ENCODE measurements around the gene MTMR2. TPM values are rescaled to one million over a fixed set of nuclear protein-coding genes. Genes with fewer than 3 reads are reported as not detected.

MTMR2 gene
- total RNA-seq, 4 donors from 2014 or later, result 14.7 to 35.2 (median 18.4) TPM

DNA sequence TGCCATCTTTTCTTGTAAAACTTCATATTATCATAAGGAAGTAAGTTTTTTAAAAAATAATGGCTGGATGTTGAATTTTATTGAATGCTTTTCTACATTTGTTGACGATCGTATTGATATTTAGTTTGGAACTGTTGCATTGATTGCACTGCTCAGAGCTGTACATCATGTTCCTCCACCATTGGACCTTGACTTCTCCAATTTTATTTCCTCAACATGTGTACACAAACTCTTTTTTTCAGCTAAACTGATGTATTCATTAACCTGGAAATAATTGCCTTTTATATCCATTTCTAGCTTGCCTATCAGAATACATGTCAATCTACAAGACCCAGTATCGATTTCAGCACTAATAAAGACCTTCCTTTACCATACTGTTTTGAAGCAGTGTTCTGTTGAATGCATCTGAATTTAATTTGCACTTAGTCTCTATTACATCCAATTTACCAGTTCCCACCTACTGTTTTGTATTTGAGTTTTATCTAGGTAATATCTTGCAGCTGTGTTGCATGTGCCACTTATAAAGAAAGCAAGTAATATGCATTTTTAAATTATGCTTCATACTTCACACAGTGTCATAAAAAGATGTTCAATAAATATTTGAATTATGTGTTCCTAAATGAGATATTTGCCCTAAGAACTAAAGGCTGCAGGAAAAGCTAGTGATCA, 128.1 kb downstream of the MTMR2 start:
- in situ Hi-C loops (cut with MboI; ENCODE audit: low pct_ligation_motif_present in 1 of 4, low pct_unique_long_range_greater_than_20kb in 1 of 4, low sequenced_read_pairs in 3 of 4) (loop anchor here in 1 of 4 donors (25.0 kb wide), 1 partner anchor 1308 kb away; the partner anchor contains the start of genes ANKRD49 and MRE11), intact Hi-C loops (cut with DNase I; ENCODE audit: low total_unique reads) (no loop called here)
- Histone ChIP-seq H3K4me1 (peaks cover 8 to 26% (median 15%) of the 10 kb centered on the region in 4 donors), H3K27me3 (no peaks in the 10 kb centered on the region), H3K4me3 (no peak overlapping the region), H3K9me3 (no peaks in the 10 kb centered on the region), H3K36me3 (peaks cover 0 to 10% (median 4%) of the 10 kb centered on the region in 4 donors), H3K27ac (no peak overlapping the region)
- no peak for TF ChIP-seq POLR2A (IDR thresholded peaks at IDR 0.05)
- no peak for TF ChIP-seq POLR2AphosphoS5 (IDR thresholded peaks at IDR 0.05)
- TF ChIP-seq, protein P1, sequence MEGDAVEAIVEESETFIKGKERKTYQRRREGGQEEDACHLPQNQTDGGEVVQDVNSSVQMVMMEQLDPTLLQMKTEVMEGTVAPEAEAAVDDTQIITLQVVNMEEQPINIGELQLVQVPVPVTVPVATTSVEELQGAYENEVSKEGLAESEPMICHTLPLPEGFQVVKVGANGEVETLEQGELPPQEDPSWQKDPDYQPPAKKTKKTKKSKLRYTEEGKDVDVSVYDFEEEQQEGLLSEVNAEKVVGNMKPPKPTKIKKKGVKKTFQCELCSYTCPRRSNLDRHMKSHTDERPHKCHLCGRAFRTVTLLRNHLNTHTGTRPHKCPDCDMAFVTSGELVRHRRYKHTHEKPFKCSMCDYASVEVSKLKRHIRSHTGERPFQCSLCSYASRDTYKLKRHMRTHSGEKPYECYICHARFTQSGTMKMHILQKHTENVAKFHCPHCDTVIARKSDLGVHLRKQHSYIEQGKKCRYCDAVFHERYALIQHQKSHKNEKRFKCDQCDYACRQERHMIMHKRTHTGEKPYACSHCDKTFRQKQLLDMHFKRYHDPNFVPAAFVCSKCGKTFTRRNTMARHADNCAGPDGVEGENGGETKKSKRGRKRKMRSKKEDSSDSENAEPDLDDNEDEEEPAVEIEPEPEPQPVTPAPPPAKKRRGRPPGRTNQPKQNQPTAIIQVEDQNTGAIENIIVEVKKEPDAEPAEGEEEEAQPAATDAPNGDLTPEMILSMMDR (IDR thresholded peaks at IDR 0.05), result no peak
- no peak for TF ChIP-seq EP300 (IDR thresholded peaks at IDR 0.05; ENCODE audit: low read depth)
- no peak for DNase-seq
- 54 to 63% methylated on average over 3 of the region's 3 CpGs for WGBS, 2 donors (ENCODE audit: low coverage in 1 of 2)

DNA sequence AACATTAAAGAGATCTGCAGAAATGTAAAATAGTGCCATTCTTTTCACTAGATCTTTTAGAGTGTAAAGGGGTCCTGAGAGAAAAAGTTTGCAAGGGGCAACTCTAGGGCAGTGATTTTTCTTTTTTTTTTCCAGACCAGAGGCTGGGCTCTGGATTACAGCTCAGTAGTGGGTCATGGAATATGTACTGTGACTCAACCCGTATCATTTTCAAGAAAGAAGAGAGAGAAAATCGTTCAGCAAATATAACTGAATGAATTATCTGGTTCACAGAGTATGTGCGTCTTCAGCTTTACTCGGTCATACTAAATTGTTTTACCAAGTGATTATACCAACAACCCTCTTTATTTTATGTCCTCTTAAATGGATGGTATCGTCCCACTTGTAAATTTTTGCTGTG, 129.8 kb downstream of the MTMR2 start:
- H3K9me3 ChIP-seq, result no peaks in the 10 kb centered on the region
- H3K4me3 ChIP-seq, result no peak overlapping the region
- TF ChIP-seq, protein P1 (IDR thresholded peaks at IDR 0.05), result no peak
- TF ChIP-seq POLR2A (IDR thresholded peaks at IDR 0.05) (no peak), EP300 (IDR thresholded peaks at IDR 0.05; ENCODE audit: low read depth) (no peak), POLR2AphosphoS5 (IDR thresholded peaks at IDR 0.05) (no peak)
- in situ Hi-C loops (cut with MboI; ENCODE audit: low pct_ligation_motif_present in 1 of 4, low pct_unique_long_range_greater_than_20kb in 1 of 4, low sequenced_read_pairs in 3 of 4), result loop anchor here in 1 of 4 donors (25.0 kb wide), 1 partner anchor 1307 kb away; the partner anchor contains the start of genes ANKRD49 and MRE11
- no peak for DNase-seq
- H3K36me3 ChIP-seq, result no peaks in the 10 kb centered on the region
- intact Hi-C loops (cut with DNase I; ENCODE audit: low total_unique reads), result no loop called here
- H3K27me3 ChIP-seq, result no peaks in the 10 kb centered on the region
- 85 to 91% methylated on average over 4 to 5 of the region's 5 CpGs for WGBS, 2 donors (ENCODE audit: low coverage in 1 of 2)
- H3K27ac ChIP-seq, result no peak overlapping the region
- H3K4me1 ChIP-seq, result peaks cover 8 to 26% (median 15%) of the 10 kb centered on the region in 4 donors

DNA sequence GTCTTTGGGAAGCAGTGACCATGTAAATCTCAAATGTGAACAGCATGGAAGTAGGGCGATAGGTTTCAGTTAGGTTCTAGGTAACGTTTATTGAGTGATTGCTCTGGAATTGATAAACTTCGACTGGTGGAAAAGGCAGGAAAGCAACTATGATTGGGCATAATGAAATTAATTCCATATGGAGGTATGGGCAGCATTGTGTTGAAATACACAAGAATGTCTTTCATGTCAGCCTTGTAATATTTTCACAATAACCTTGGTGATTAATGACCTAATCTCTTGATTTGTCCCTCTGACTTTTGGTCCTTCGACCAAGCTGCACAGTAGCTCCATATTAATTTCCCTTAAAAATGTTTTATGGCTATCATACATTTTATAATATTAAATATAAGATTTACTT, 130.8 kb downstream of the MTMR2 start:
- Histone ChIP-seq H3K4me1 (peaks cover 12 to 34% (median 23%) of the 10 kb centered on the region in 4 donors), H3K27ac (no peak overlapping the region), H3K27me3 (no peaks in the 10 kb centered on the region), H3K9me3 (no peaks in the 10 kb centered on the region), H3K4me3 (no peak overlapping the region), H3K36me3 (no peaks in the 10 kb centered on the region)
- 80 to 91% methylated on average over 4 of the region's 4 CpGs for WGBS, 2 donors (ENCODE audit: low coverage in 1 of 2)
- DNase-seq, result no peak
- no peak for TF ChIP-seq EP300 (IDR thresholded peaks at IDR 0.05; ENCODE audit: low read depth)
- TF ChIP-seq, protein P1 (IDR thresholded peaks at IDR 0.05), result no peak
- in situ Hi-C loops (cut with MboI; ENCODE audit: low pct_ligation_motif_present in 1 of 4, low pct_unique_long_range_greater_than_20kb in 1 of 4, low sequenced_read_pairs in 3 of 4), result loop anchor here in 1 of 4 donors (25.0 kb wide), 1 partner anchor 1306 kb away; the partner anchor contains the start of genes ANKRD49 and MRE11
- intact Hi-C loops (cut with DNase I; ENCODE audit: low total_unique reads), result loop anchor here (1.0 kb wide), 1 partner anchor 31 kb away; no protein-coding TSS in a partner anchor

DNA sequence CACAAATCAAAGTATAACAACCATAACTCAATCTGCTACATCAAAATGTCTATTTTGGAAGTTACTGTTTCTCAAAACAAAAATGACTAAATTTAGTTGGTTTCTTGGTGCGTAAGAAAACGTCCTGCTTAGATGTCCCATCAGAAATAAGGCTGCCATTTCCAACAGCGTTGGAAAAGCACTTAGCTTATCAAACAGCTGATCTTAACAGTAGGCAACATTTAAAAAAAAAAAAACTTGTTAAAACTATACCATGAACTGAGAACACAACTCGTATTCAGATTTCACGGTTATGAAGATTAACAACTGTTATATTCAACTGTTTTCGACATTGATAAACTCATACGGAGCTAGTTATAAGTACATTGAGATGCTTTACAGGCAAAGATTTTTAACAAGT, 131.2 kb downstream of the MTMR2 start:
- WGBS, 2 donors (ENCODE audit: low coverage in 1 of 2), result 89 to 94% methylated on average over 7 of the region's 7 CpGs
- Histone ChIP-seq H3K36me3 (no peaks in the 10 kb centered on the region), H3K4me1 (peaks cover 14 to 38% (median 24%) of the 10 kb centered on the region in 4 donors), H3K4me3 (no peak overlapping the region), H3K27me3 (no peaks in the 10 kb centered on the region), H3K9me3 (no peaks in the 10 kb centered on the region), H3K27ac (no peak overlapping the region)
- TF ChIP-seq EP300 (IDR thresholded peaks at IDR 0.05; ENCODE audit: low read depth), result no peak
- no peak for TF ChIP-seq POLR2A (IDR thresholded peaks at IDR 0.05)
- TF ChIP-seq, protein P1 (IDR thresholded peaks at IDR 0.05), result no peak
- no peak for TF ChIP-seq POLR2AphosphoS5 (IDR thresholded peaks at IDR 0.05)
- no peak for DNase-seq
- in situ Hi-C loops (cut with MboI; ENCODE audit: low pct_ligation_motif_present in 1 of 4, low pct_unique_long_range_greater_than_20kb in 1 of 4, low sequenced_read_pairs in 3 of 4) (loop anchor here in 1 of 4 donors (25.0 kb wide), 1 partner anchor 1305 kb away; the partner anchor contains the start of genes ANKRD49 and MRE11), intact Hi-C loops (cut with DNase I; ENCODE audit: low total_unique reads) (loop anchor here (1.0 kb wide), 1 partner anchor 32 kb away; no protein-coding TSS in a partner anchor)

Data from transverse colon (tissue), 4 donors.